HEK293T (cell line): ENCODE measurements around the gene RNF123.
A peak's percentile ranks its signal among the peaks of the same experiment; 100 is the strongest.

Experiments used
- CTCF ChIA-PET: fragments of 350-600 bp; formaldehyde crosslinking; extraction: SDS; loops from one replicate; lab custom pipeline; 2021; ENCODE audit warnings: antibody characterized with exemption, inconsistent platforms; lab: Yijun Ruan, JAX
- POLR2A ChIA-PET: fragments of 350-600 bp; formaldehyde crosslinking; extraction: SDS; loops from one replicate; lab custom pipeline; 2020; ENCODE audit warnings: antibody characterized with exemption, inconsistent platforms; lab: Yijun Ruan, JAX
- DNase-seq: peaks from one replicate; pipeline ENCODE4 v3.0.0; 2012; ENCODE audit warnings: mixed read lengths; ENCODE audit errors: extremely low spot score
- ARNT ChIP-seq: fragments of 450-650 bp; IDR thresholded peaks from 2 replicates; pipeline ENCODE4 v1.6.1; 2017; ENCODE audit warnings: mild to moderate bottlenecking
- BHLHE40 ChIP-seq: fragments of 450-650 bp; IDR thresholded peaks from 2 replicates; pipeline ENCODE4 v1.6.1; 2016; ENCODE audit warnings: mild to moderate bottlenecking, moderate library complexity, borderline replicate concordance
- CTBP1 ChIP-seq: fragments of 450-650 bp; IDR thresholded peaks from 2 replicates; pipeline ENCODE4 v1.6.1; 2016; ENCODE audit warnings: borderline replicate concordance
- ELF4 ChIP-seq: fragments of 450-650 bp; IDR thresholded peaks from 2 replicates; pipeline ENCODE4 v1.6.1; 2017; ENCODE audit warnings: antibody characterized with exemption
- FOXA1 ChIP-seq: fragments of 450-650 bp; IDR thresholded peaks from 2 replicates; pipeline ENCODE4 v1.6.1; 2016; ENCODE audit warnings: mild to moderate bottlenecking
- FOXK2 ChIP-seq: fragments of 450-650 bp; IDR thresholded peaks from 2 replicates; pipeline ENCODE4 v1.6.1; 2016; ENCODE audit warnings: mild to moderate bottlenecking
- FOXM1 ChIP-seq: fragments of 450-650 bp; IDR thresholded peaks from 2 replicates; pipeline ENCODE4 v1.6.1; 2017; ENCODE audit warnings: mild to moderate bottlenecking, borderline replicate concordance
- HDGF ChIP-seq: fragments of 450-650 bp; IDR thresholded peaks from 2 replicates; pipeline ENCODE4 v1.6.1; 2017; ENCODE audit warnings: antibody characterized with exemption, borderline replicate concordance
- L3MBTL2 ChIP-seq: fragments of 450-650 bp; conservative IDR thresholded peaks from 2 replicates; pipeline ENCODE4 v1.6.1; 2016; ENCODE audit warnings: mild to moderate bottlenecking
- LEF1 ChIP-seq: fragments of 450-650 bp; IDR thresholded peaks from 2 replicates; pipeline ENCODE4 v1.6.1; 2017; ENCODE audit warnings: mild to moderate bottlenecking, borderline replicate concordance
- NFRKB ChIP-seq: fragments of 450-650 bp; IDR thresholded peaks from 2 replicates; pipeline ENCODE4 v1.6.1; 2016; ENCODE audit warnings: mild to moderate bottlenecking, moderate library complexity
- SP1 ChIP-seq: fragments of 450-650 bp; IDR thresholded peaks from 2 replicates; pipeline ENCODE4 v1.6.1; 2017
- SUZ12 ChIP-seq: fragments of 450-650 bp; IDR thresholded peaks from 2 replicates; pipeline ENCODE4 v1.6.1; 2016; ENCODE audit warnings: mild to moderate bottlenecking
- TARDBP ChIP-seq: fragments of 450-650 bp; IDR thresholded peaks from 2 replicates; pipeline ENCODE4 v1.6.1; 2016
- ZNF384 ChIP-seq: fragments of 450-650 bp; IDR thresholded peaks from 2 replicates; pipeline ENCODE4 v1.6.1; 2016
- TF ChIP-seq, protein P1 (sequence below): fragments of 450-650 bp; IDR thresholded peaks from 2 replicates; pipeline ENCODE4 v1.6.1; 2016

RNF123 gene

DNA sequence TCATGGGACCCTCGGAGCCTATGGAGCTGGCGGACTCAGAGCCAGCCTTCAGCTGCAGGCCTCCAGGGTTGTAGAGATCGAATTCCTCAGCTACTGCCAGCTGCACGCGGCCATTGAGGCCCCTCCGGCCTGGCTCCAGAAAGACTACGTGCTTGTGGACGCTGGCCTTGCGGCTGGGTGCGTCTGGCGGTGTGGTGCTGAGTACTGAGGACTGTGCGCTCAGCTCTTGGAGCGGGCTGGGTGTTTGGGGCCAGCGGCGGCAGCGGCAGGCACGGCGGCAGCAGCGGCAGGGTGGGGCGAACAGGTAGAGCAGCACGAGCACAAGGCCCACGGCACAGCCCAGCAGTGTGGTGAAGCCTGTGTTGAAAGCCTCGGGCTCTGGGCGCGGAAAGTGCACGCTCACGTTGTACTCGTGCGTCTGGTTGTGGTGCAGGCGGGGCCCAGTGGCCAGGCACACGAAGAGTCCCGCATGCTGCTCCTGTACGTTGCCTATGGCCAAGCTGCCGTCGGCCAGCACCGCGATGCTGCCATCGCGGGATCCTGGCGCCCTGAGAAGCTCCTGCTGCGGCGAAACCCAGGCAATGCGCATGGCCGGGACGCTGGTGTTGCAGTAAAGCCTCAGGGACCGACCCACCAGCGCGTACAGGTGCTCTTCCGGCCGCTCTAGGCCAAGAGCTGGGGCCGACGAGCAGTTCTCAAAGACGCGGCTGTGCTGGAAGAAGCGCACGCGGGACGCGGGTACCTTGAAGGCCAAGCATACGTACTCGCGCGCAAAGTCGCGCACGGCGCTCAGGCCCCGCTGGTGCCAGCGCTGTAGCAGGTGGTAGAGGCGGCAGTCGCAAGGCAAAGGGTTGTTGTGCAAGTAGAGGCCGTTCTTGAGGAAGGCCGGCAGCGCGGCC is 28.9 kb downstream of the RNF123 start:
- TF ChIP-seq HDGF (no peak), ELF4 (no peak), ARNT (no peak), LEF1 (0 out of 2 replicates have a peak, but pooled peaks have one; percentile 6)
- no peak for DNase-seq
- CTCF ChIA-PET, result no interaction called here
- POLR2A ChIA-PET, result interaction anchor here (1.0 kb wide), 1 partner anchor 38 kb away, joined by 3 read pairs; no protein-coding TSS in a partner anchor

DNA sequence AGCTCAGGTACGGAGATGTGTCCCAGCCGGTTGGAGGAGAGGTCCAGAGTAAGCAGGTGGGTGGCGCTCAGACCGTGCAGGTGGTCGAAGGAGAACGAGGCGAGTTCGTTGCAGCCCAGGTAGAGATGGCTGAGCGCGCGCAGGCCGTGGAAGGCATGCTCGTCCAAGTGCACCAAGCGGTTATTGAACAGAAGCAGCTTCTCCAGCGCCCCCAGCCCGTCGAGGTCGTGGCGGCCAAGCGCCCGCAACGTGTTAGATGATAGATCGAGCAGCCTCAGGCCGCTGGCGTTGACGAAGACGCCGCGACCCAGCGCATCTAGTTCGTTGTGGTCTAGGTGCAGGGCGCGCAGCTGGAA is 29.5 kb downstream of the RNF123 start:
- CTCF ChIA-PET, result interaction anchor here (0.6 kb wide), 1 partner anchor 292 kb away, joined by 7 read pairs; no protein-coding TSS in a partner anchor
- POLR2A ChIA-PET, result no interaction called here
- TF ChIP-seq L3MBTL2 (no peak), SP1 (no peak), FOXM1 (no peak), TARDBP (no peak)
- DNase-seq, result no peak

DNA sequence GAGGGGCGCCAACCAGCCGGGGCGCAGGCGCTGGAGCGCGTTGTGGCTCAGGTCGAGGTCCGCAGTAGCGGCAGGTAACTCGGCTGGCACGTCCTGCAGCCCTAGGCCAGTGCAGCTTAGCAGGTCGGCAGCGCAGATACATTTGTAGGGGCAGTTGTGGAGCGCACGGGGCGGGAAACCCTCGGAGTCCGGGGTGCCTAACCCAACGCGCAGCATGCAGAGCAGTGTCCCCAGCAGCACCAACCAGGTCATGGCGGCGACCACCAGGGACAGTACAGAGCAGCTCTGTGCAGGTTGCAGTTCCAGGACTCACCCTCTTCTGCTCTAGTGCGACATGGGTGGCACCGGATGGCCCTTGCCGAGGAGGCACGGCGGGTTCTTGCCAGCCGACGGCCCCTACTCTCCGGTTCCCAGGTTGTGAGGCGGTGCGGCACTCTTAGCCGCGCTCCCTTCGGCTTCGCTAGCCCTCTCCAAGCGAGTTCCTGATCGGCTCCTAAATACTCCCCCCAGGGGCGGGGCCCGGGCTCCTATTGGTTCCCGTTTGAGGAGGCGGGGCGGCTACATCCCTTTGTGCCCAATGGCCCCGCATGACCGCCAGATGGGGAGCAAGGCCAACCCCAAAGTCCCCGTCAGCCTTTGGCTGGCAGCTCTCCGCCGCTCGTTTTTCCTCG is 30.0 kb downstream of the RNF123 start, which contains the start of gene AMIGO3:
AMIGO3 (minus strand) TSS at position 471 of the 671 bp plus-strand sequence; CDS start at position 252, 219 bp downstream.
- ChIA-PET POLR2A (no interaction called here), CTCF (interaction anchor here (0.6 kb wide), 1 partner anchor 292 kb away, joined by 7 read pairs; no protein-coding TSS in a partner anchor)
- TF ChIP-seq ARNT, result no peak
- TF ChIP-seq L3MBTL2, result no peak
- no peak for TF ChIP-seq ZNF384
- TF ChIP-seq ELF4, result no peak; the same call in 1 of the 2 replicates
- TF ChIP-seq, protein P1, sequence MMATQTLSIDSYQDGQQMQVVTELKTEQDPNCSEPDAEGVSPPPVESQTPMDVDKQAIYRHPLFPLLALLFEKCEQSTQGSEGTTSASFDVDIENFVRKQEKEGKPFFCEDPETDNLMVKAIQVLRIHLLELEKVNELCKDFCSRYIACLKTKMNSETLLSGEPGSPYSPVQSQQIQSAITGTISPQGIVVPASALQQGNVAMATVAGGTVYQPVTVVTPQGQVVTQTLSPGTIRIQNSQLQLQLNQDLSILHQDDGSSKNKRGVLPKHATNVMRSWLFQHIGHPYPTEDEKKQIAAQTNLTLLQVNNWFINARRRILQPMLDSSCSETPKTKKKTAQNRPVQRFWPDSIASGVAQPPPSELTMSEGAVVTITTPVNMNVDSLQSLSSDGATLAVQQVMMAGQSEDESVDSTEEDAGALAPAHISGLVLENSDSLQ, result no peak
- TF ChIP-seq SUZ12, result no peak
- no peak for TF ChIP-seq HDGF
- no peak for TF ChIP-seq FOXM1
- TF ChIP-seq FOXA1, result no peak
- no peak for TF ChIP-seq BHLHE40
- no peak for TF ChIP-seq TARDBP
- TF ChIP-seq SP1, result no peak
- TF ChIP-seq LEF1, result no peak
- no peak for TF ChIP-seq FOXK2
- no peak for TF ChIP-seq CTBP1
- no peak for TF ChIP-seq NFRKB
- peak; percentile 80 for DNase-seq

DNA sequence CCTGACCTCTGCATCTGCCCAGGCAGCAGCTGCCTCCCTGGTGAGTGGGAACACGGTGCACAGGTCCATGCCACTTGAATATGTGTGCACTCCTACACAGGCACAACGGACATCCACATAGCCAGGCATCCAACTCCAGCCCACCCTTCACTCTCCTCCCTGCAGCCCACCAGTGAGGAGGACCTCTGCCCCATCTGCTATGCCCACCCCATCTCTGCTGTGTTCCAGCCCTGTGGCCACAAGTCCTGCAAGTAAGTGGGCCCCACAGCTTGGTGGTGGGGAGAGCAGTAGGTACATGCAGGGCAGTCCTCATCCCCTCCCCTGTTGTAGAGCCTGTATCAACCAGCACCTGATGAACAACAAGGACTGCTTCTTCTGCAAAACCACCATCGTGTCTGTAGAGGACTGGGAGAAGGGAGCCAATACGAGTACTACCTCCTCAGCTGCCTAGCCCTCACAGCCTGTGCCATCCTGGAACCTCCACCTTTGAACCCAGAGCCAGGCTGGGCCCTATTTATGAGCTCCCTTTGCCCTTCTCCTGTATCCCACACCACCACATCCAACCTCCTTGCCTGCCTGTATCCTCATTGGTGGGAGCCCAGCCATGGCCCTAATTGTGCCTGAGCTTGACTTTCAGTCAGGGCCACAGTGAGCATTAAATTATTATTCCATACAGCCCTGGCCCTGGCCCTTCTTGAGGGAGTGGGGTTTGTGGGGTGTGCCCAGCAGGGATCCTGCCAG is 31.7 kb downstream of the RNF123 start:
- peak; percentile 5; the same call in 1 of the 2 replicates for TF ChIP-seq ELF4
- TF ChIP-seq FOXK2, result no peak

DNA sequence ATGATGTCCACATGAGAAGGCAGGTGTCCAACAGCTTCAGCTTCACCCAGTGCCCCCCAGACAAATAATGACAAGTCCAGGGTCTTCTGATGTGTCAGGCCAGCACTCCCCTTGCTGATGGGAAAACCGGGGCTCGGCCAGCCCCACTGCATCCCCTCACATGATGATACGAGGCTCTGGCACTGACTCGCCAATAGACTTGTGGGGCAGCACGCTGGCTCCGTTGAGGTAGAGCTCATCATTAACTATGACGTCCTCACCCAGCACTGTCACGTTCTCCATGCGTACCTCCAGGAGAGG is 32.2 kb downstream of the RNF123 start:
- ChIA-PET POLR2A (interaction anchor here (0.9 to 1.9 kb wide), 3 partner anchors 9 to 65 kb away, joined by 3 to 6 read pairs (median 3); partner anchors contain the start of gene IP6K1), CTCF (no interaction called here)
- no peak for TF ChIP-seq FOXM1
- DNase-seq, result no peak

More for the DNA sequence above, 31.7 kb downstream of the RNF123 start:
- ChIA-PET POLR2A (interaction anchor here (0.8 to 1.9 kb wide), 4 partner anchors 8 to 136 kb away, joined by 3 to 6 read pairs (median 3); partner anchors contain the start of gene IP6K1), CTCF (no interaction called here)
- DNase-seq, result no peak

DNA sequence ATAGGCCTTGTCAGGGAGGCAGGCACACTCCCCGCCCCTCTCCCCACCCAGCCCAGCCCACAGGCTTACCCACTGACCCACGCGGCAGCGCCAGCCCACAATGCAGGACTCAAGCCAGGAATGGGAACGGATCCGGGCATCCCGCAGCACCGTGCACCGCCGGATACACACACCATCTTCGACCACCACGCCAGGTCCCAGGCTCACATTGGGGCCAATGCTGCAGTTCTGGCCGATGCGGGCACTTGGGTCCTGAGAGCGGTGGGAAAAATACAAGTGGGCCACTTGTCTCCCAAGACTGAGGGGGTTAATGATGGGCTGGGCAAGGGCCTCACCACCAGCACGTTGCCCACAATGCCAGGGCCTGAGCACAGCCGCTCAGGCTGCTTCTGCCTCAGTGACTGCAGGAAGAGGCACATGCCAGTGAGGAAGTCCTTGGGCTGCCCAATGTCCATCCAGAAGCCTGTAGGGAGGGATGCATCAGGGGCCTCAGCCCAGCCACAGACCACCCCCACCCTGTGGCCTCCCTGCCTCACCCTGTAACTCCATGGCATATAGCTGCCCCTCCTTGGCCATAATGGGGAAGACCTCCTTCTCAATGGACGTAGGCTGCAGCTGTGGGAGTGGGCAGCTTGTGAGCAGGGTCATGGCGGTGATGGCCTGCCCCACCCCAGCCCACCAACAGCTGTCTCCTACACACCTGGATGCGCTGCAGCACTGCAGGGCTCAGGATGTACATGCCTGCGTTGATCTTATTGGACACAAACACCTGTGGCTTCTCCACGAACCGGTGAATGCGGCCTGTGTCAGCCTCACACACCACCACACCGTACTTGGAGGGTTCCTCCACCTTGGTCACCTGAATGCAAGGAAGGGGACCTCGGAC is 32.8 kb downstream of the RNF123 start:
- CTCF ChIA-PET, result no interaction called here
- no peak for DNase-seq
- TF ChIP-seq CTBP1 (no peak), FOXM1 (no peak), FOXA1 (no peak), L3MBTL2 (no peak), TARDBP (no peak), ARNT (no peak), LEF1 (no peak), BHLHE40 (no peak), ZNF384 (no peak), NFRKB (no peak), HDGF (no peak), FOXK2 (no peak), SP1 (no peak), SUZ12 (no peak), ELF4 (no peak)
- TF ChIP-seq, protein P1, result no peak
- POLR2A ChIA-PET, result interaction anchor here (1.1 to 1.9 kb wide), 3 partner anchors 9 to 19 kb away, joined by 3 to 6 read pairs (median 4); no protein-coding TSS in a partner anchor
